Gastroesophageal sphincter (tissue), 3 donors: ENCODE data around the gene CARD19.

Experiments
- CTCF ChIP-seq, 4 experiments: fragments of 200-600 bp in 2 of 4; fragments of 450-650 bp in 2 of 4; sonication (generic) in 1 of 4; IDR thresholded peaks; one replicate each; pipeline ENCODE4 v1.5.1; 2017 to 2019; ENCODE audit warnings: antibody characterized with exemption in 4 of 4, mild to moderate bottlenecking in 2 of 4, moderate library complexity in 2 of 4
- POLR2A ChIP-seq, 2 donors: fragments of 450-650 bp; IDR thresholded peaks; one replicate each; pipeline ENCODE4 v1.6.1; 2017; ENCODE audit warnings: antibody characterized with exemption in 2 of 2, mild to moderate bottlenecking in 2 of 2, moderate library complexity in 1 of 2

- TF ChIP-seq CTCF (IDR thresholded peaks at IDR 0.05) = no peak
- TF ChIP-seq POLR2A (IDR thresholded peaks at IDR 0.05) = no peak
Measured at GRCh38 chr9:93143830-93144530, 48.0 kb downstream of the CARD19 start.
